T-helper 1 cell treated with Interleukin-12 subunit alpha and Interleukin-12 subunit beta and Interleukin-4 antibody, amounts not matched to agents 30 μg/mL and 1 μg/mL, for 36 hours (primary cell): ENCODE results near the gene ADAMTS3.
"Not testable (repeated sequence)": the region's sequence is repeated elsewhere in the genome, so short reads cannot be mapped to it uniquely, and the experiment has no call there.

Source experiments
- H3K27ac Mint-ChIP-seq: one replicate; pipeline ENCODE4 v1.8.0; 2021; ENCODE audit warnings: mild to moderate bottlenecking, mixed read lengths
- H3K27me3 Mint-ChIP-seq: one replicate; pipeline ENCODE4 v1.8.0; 2021; ENCODE audit warnings: low read depth, mixed read lengths
- H3K36me3 Mint-ChIP-seq: one replicate; pipeline ENCODE4 v1.8.0; 2021; ENCODE audit warnings: low read depth, mixed read lengths
- H3K4me1 Mint-ChIP-seq: one replicate; pipeline ENCODE4 v1.8.0; 2021; ENCODE audit warnings: low read depth, mixed read lengths
- H3K4me3 Mint-ChIP-seq: one replicate; pipeline ENCODE4 v1.8.0; 2021; ENCODE audit warnings: mild to moderate bottlenecking, moderate library complexity, mixed read lengths
- H3K9me3 Mint-ChIP-seq: one replicate; pipeline ENCODE4 v1.8.0; 2021; ENCODE audit warnings: mixed read lengths

Gene ADAMTS3

GRCh38 chr4:72566464-72566972 lies 2.5 kb downstream of the ADAMTS3 start:
- H3K36me3 Mint-ChIP-seq, result no peaks in the 10 kb centered on the region
- H3K4me3 Mint-ChIP-seq, result no peak overlapping the region
- no peak overlapping the region for H3K27ac Mint-ChIP-seq
- peaks cover 7% of the 10 kb centered on the region for H3K4me1 Mint-ChIP-seq
- peaks cover 53% of the 10 kb centered on the region for H3K27me3 Mint-ChIP-seq
- no peaks in the 10 kb centered on the region for H3K9me3 Mint-ChIP-seq

GRCh38 chr4:72564789-72565188 lies 4.2 kb downstream of the ADAMTS3 start:
- no peaks in the 10 kb centered on the region for H3K36me3 Mint-ChIP-seq
- H3K9me3 Mint-ChIP-seq, result no peaks in the 10 kb centered on the region
- H3K27ac Mint-ChIP-seq, result no peak overlapping the region
- H3K4me1 Mint-ChIP-seq, result peaks cover 6% of the 10 kb centered on the region
- no peak overlapping the region for H3K4me3 Mint-ChIP-seq
- H3K27me3 Mint-ChIP-seq, result peaks cover 39% of the 10 kb centered on the region

- H3K4me1 Mint-ChIP-seq, result peaks cover 6% of the 10 kb centered on the region
- H3K27ac Mint-ChIP-seq, result no peak overlapping the region
- peaks cover 35% of the 10 kb centered on the region for H3K27me3 Mint-ChIP-seq
- no peak overlapping the region for H3K4me3 Mint-ChIP-seq
- H3K36me3 Mint-ChIP-seq, result no peaks in the 10 kb centered on the region
- H3K9me3 Mint-ChIP-seq, result no peaks in the 10 kb centered on the region
Measured at GRCh38 chr4:72564184-72564583, 4.8 kb downstream of the ADAMTS3 start.

- no peaks in the 10 kb centered on the region for H3K4me1 Mint-ChIP-seq
- H3K36me3 Mint-ChIP-seq, result no peaks in the 10 kb centered on the region
- H3K9me3 Mint-ChIP-seq, result no peaks in the 10 kb centered on the region
- H3K27ac Mint-ChIP-seq, result no peak overlapping the region
- H3K27me3 Mint-ChIP-seq, result no peaks in the 10 kb centered on the region
- H3K4me3 Mint-ChIP-seq, result no peak overlapping the region
Measured at GRCh38 chr4:72558655-72559054, 10.4 kb downstream of the ADAMTS3 start.

GRCh38 chr4:72557021-72557420 lies 12.0 kb downstream of the ADAMTS3 start:
- Mint-ChIP-seq H3K4me3 (no peak overlapping the region), H3K27ac (no peak overlapping the region), H3K4me1 (no peaks in the 10 kb centered on the region), H3K27me3 (no peaks in the 10 kb centered on the region), H3K9me3 (no peaks in the 10 kb centered on the region), H3K36me3 (no peaks in the 10 kb centered on the region)

GRCh38 chr4:72555377-72555831 lies 13.6 kb downstream of the ADAMTS3 start:
- Mint-ChIP-seq H3K4me3 (no peak overlapping the region), H3K27me3 (no peaks in the 10 kb centered on the region), H3K4me1 (no peaks in the 10 kb centered on the region), H3K36me3 (no peaks in the 10 kb centered on the region), H3K27ac (no peak overlapping the region), H3K9me3 (no peaks in the 10 kb centered on the region)

- H3K4me1 Mint-ChIP-seq, result no peaks in the 10 kb centered on the region
- no peak overlapping the region for H3K4me3 Mint-ChIP-seq
- no peak overlapping the region for H3K27ac Mint-ChIP-seq
- no peaks in the 10 kb centered on the region for H3K9me3 Mint-ChIP-seq
- no peaks in the 10 kb centered on the region for H3K27me3 Mint-ChIP-seq
- no peaks in the 10 kb centered on the region for H3K36me3 Mint-ChIP-seq
Measured at GRCh38 chr4:72553540-72554337, 15.3 kb downstream of the ADAMTS3 start.

- H3K9me3 Mint-ChIP-seq, result no peaks in the 10 kb centered on the region
- no peak overlapping the region for H3K27ac Mint-ChIP-seq
- no peak overlapping the region for H3K4me3 Mint-ChIP-seq
- H3K27me3 Mint-ChIP-seq, result no peaks in the 10 kb centered on the region
- H3K4me1 Mint-ChIP-seq, result no peaks in the 10 kb centered on the region
- no peaks in the 10 kb centered on the region for H3K36me3 Mint-ChIP-seq
Measured at GRCh38 chr4:72552447-72552846, 16.6 kb downstream of the ADAMTS3 start.

GRCh38 chr4:72546456-72546855 lies 22.6 kb downstream of the ADAMTS3 start:
- H3K4me3 Mint-ChIP-seq, result no peak overlapping the region
- H3K27me3 Mint-ChIP-seq, result no peaks in the 10 kb centered on the region
- no peaks in the 10 kb centered on the region for H3K36me3 Mint-ChIP-seq
- H3K27ac Mint-ChIP-seq, result no peak overlapping the region
- no peaks in the 10 kb centered on the region for H3K4me1 Mint-ChIP-seq
- H3K9me3 Mint-ChIP-seq, result no peaks in the 10 kb centered on the region

GRCh38 chr4:72540694-72541093 lies 28.3 kb downstream of the ADAMTS3 start:
- not testable (repeated sequence) for H3K27me3 Mint-ChIP-seq, H3K4me1 Mint-ChIP-seq, H3K27ac Mint-ChIP-seq, H3K36me3 Mint-ChIP-seq, H3K4me3 Mint-ChIP-seq
- H3K9me3 Mint-ChIP-seq, result peaks cover 11% of the 10 kb centered on the region

- H3K27ac Mint-ChIP-seq, result no peak overlapping the region
- H3K9me3 Mint-ChIP-seq, result peaks cover 11% of the 10 kb centered on the region
Measured at GRCh38 chr4:72538006-72538405, 31.0 kb downstream of the ADAMTS3 start.

GRCh38 chr4:72536443-72536842 lies 32.6 kb downstream of the ADAMTS3 start:
- Mint-ChIP-seq H3K27ac (no peak overlapping the region), H3K4me3 (no peak overlapping the region), H3K4me1 (no peaks in the 10 kb centered on the region), H3K27me3 (no peaks in the 10 kb centered on the region), H3K36me3 (no peaks in the 10 kb centered on the region), H3K9me3 (peaks cover 11% of the 10 kb centered on the region)

More at GRCh38 chr4:72538006-72538405, 31.0 kb downstream of the ADAMTS3 start:
- no peaks in the 10 kb centered on the region for H3K27me3 Mint-ChIP-seq
- no peaks in the 10 kb centered on the region for H3K36me3 Mint-ChIP-seq
- H3K4me3 Mint-ChIP-seq, result no peak overlapping the region
- H3K4me1 Mint-ChIP-seq, result no peaks in the 10 kb centered on the region

- no peaks in the 10 kb centered on the region for H3K36me3 Mint-ChIP-seq
- H3K9me3 Mint-ChIP-seq, result no peaks in the 10 kb centered on the region
- H3K27ac Mint-ChIP-seq, result no peak overlapping the region
Measured at GRCh38 chr4:72531768-72532290, 37.2 kb downstream of the ADAMTS3 start.

GRCh38 chr4:72531322-72531721 lies 37.7 kb downstream of the ADAMTS3 start:
- Mint-ChIP-seq H3K27ac (no peak overlapping the region), H3K9me3 (no peaks in the 10 kb centered on the region), H3K4me3 (no peak overlapping the region), H3K4me1 (no peaks in the 10 kb centered on the region), H3K36me3 (no peaks in the 10 kb centered on the region), H3K27me3 (no peaks in the 10 kb centered on the region)

More at GRCh38 chr4:72531768-72532290, 37.2 kb downstream of the ADAMTS3 start:
- Mint-ChIP-seq H3K4me1 (no peaks in the 10 kb centered on the region), H3K4me3 (no peak overlapping the region), H3K27me3 (no peaks in the 10 kb centered on the region)

- H3K4me1 Mint-ChIP-seq, result no peaks in the 10 kb centered on the region
- no peaks in the 10 kb centered on the region for H3K36me3 Mint-ChIP-seq
- H3K27me3 Mint-ChIP-seq, result no peaks in the 10 kb centered on the region
- no peak overlapping the region for H3K4me3 Mint-ChIP-seq
- no peaks in the 10 kb centered on the region for H3K9me3 Mint-ChIP-seq
- H3K27ac Mint-ChIP-seq, result no peak overlapping the region
Measured at GRCh38 chr4:72529148-72529822, 39.7 kb downstream of the ADAMTS3 start.
